Activated CD8-positive, alpha-beta T cell treated with anti-CD3 and anti-CD28 coated beads for 36 hours (primary cell): ENCODE data around the gene DPPA5. TPM values are rescaled to one million over a fixed set of nuclear protein-coding genes. Genes with fewer than 3 reads are reported as not detected.
A peak's percentile ranks its signal among the peaks of the same experiment; 100 is the strongest.
"Not testable (repeated sequence)": the region's sequence is repeated elsewhere in the genome, so short reads cannot be mapped to it uniquely, and the experiment has no call there.

Source experiments
- ATAC-seq: fragments of 200-7000 bp; cut with Tn5 transposase; one replicate; pipeline ENCODE4 v1.10.0; 2021; ENCODE audit warnings: mild to moderate bottlenecking, moderate library complexity
- CTCF ChIA-PET: fragments of 350-600 bp; sonication (Branson Sonifier 250); formaldehyde crosslinking; loops from one replicate; lab custom pipeline; 2021; ENCODE audit warnings: antibody characterized with exemption; lab: Charles Lee
- POLR2A ChIA-PET: fragments of 350-600 bp; sonication (Branson Sonifier 250); formaldehyde crosslinking; loops from one replicate; lab custom pipeline; 2021; ENCODE audit warnings: antibody characterized with exemption; lab: Charles Lee
- DNase-seq: peaks from one replicate; pipeline ENCODE4 v3.0.0-alpha.2; 2020
- H3K27ac Mint-ChIP-seq: one replicate; pipeline ENCODE4 v1.8.0; 2021; ENCODE audit warnings: mild to moderate bottlenecking, mixed read lengths
- H3K27me3 Mint-ChIP-seq: one replicate; pipeline ENCODE4 v1.8.0; 2021; ENCODE audit warnings: mixed read lengths
- H3K36me3 Mint-ChIP-seq: one replicate; pipeline ENCODE4 v1.8.0; 2021; ENCODE audit warnings: low read depth, mixed read lengths
- H3K4me1 Mint-ChIP-seq: one replicate; pipeline ENCODE4 v1.8.0; 2021; ENCODE audit warnings: low read depth, mixed read lengths
- H3K4me3 Mint-ChIP-seq: one replicate; pipeline ENCODE4 v1.8.0; 2021; ENCODE audit warnings: mild to moderate bottlenecking, moderate library complexity, mixed read lengths
- H3K9me3 Mint-ChIP-seq: one replicate; pipeline ENCODE4 v1.8.0; 2021; ENCODE audit warnings: mixed read lengths
- CTCF ChIP-seq: fragments of 200-600 bp; IDR thresholded peaks from one replicate; pipeline ENCODE4 v1.8.0; 2022; ENCODE audit warnings: antibody characterized with exemption, mild to moderate bottlenecking
- intact Hi-C: fragments of 100-400 bp; cut with micrococcal nuclease; formaldehyde crosslinking; loops from one replicate; pipeline ENCODE4 v1.10.0; 2022
- total RNA-seq, 2 experiments: library from RNA; stranded (reverse); gene quantifications; one replicate each; pipeline ENCODE4 v1.2.3, GENCODE V29; 2021

DPPA5 gene
- total RNA-seq, 2 experiments from 2014 or later: not detected

- H3K27ac Mint-ChIP-seq: no peak overlapping the region
- DNase-seq (no peak), ATAC-seq (no peak)
- intact Hi-C loops: no loop called here
- no peaks in the 10 kb centered on the region for H3K9me3 Mint-ChIP-seq
- peaks cover 14% of the 10 kb centered on the region for H3K4me1 Mint-ChIP-seq
- H3K27me3 Mint-ChIP-seq: peaks cover 4% of the 10 kb centered on the region
- ChIA-PET CTCF (no interaction called here), POLR2A (interaction anchor here (0.7 to 1.0 kb wide), 3 partner anchors 12 to 121 kb away, joined by 3 read pairs; no protein-coding TSS in a partner anchor)
- no peaks in the 10 kb centered on the region for H3K36me3 Mint-ChIP-seq
- no peak overlapping the region for H3K4me3 Mint-ChIP-seq
- TF ChIP-seq CTCF: no peak
These were observed 39.2 kb upstream of the DPPA5 start for GRCh38 chr6:73393278-73393677.

- H3K27me3 Mint-ChIP-seq, DNase-seq, CTCF ChIA-PET, intact Hi-C loops, H3K9me3 Mint-ChIP-seq, H3K36me3 Mint-ChIP-seq, POLR2A ChIA-PET, ATAC-seq, H3K27ac Mint-ChIP-seq, H3K4me3 Mint-ChIP-seq: not testable (repeated sequence)
- H3K4me1 Mint-ChIP-seq: peaks cover 14% of the 10 kb centered on the region
These were observed 38.1 kb upstream of the DPPA5 start for GRCh38 chr6:73392188-73392587.

- H3K27me3 Mint-ChIP-seq: peaks cover 5% of the 10 kb centered on the region
- H3K4me1 Mint-ChIP-seq: peaks cover 14% of the 10 kb centered on the region
- intact Hi-C loops: no loop called here
- DNase-seq (no peak), ATAC-seq (peak; percentile 25)
- H3K4me3 Mint-ChIP-seq: no peak overlapping the region
- CTCF ChIA-PET: no interaction called here
- no peak for TF ChIP-seq CTCF
- H3K9me3 Mint-ChIP-seq: no peaks in the 10 kb centered on the region
- no peaks in the 10 kb centered on the region for H3K36me3 Mint-ChIP-seq
- peak overlapping the region; percentile 49 for H3K27ac Mint-ChIP-seq
- POLR2A ChIA-PET: interaction anchor here (0.6 kb wide), 1 partner anchor 16 kb away, joined by 3 read pairs; no protein-coding TSS in a partner anchor
These were observed 37.6 kb upstream of the DPPA5 start for GRCh38 chr6:73391675-73392074.

- peaks cover 14% of the 10 kb centered on the region for H3K4me1 Mint-ChIP-seq
- intact Hi-C loops: no loop called here
- H3K36me3 Mint-ChIP-seq: no peaks in the 10 kb centered on the region
- no peaks in the 10 kb centered on the region for H3K9me3 Mint-ChIP-seq
- H3K27me3 Mint-ChIP-seq: peaks cover 5% of the 10 kb centered on the region
- no peak for ATAC-seq
- TF ChIP-seq CTCF: no peak
- no peak overlapping the region for H3K4me3 Mint-ChIP-seq
- POLR2A ChIA-PET: interaction anchor here (0.6 kb wide), 1 partner anchor 107 kb away, joined by 3 read pairs; no protein-coding TSS in a partner anchor
- DNase-seq: no peak
- CTCF ChIA-PET: interaction anchor here (1.1 to 2.4 kb wide), 2 partner anchors 60 to 64 kb away, joined by 3 to 11 read pairs; no protein-coding TSS in a partner anchor
- H3K27ac Mint-ChIP-seq: no peak overlapping the region
These were observed 35.8 kb upstream of the DPPA5 start for GRCh38 chr6:73389854-73390253.

- Mint-ChIP-seq H3K4me3 (peak overlapping the region; percentile 75), H3K27me3 (peaks cover 5% of the 10 kb centered on the region), H3K36me3 (no peaks in the 10 kb centered on the region), H3K9me3 (no peaks in the 10 kb centered on the region), H3K4me1 (peaks cover 14% of the 10 kb centered on the region), H3K27ac (peak overlapping the region; percentile 57)
- DNase-seq (peak; percentile 76), ATAC-seq (peak; percentile 90)
- TF ChIP-seq CTCF: peak; percentile 51
- POLR2A ChIA-PET: interaction anchor here (0.7 to 1.2 kb wide), 2 partner anchors 63 to 432 kb away, joined by 3 read pairs; partner anchors contain the start of gene CGAS
- intact Hi-C loops: no loop called here
- CTCF ChIA-PET: interaction anchor here (0.7 to 2.4 kb wide), 13 partner anchors 12 to 264 kb away, joined by 3 to 11 read pairs (median 3); no protein-coding TSS in a partner anchor
These were observed 34.9 kb upstream of the DPPA5 start for GRCh38 chr6:73388800-73389512.
